Natural killer cell (primary cell): Measurements from ENCODE around the gene ZBTB7A. TPM values are rescaled to one million over a fixed set of nuclear protein-coding genes. Genes with fewer than 3 reads are reported as not detected.
A peak's percentile ranks its signal among the peaks of the same experiment; 100 is the strongest.

Experiments
- ATAC-seq, 3 donors: fragments of 150-1000 bp in 2 of 3; fragments of 200-7000 bp in 1 of 3; cut with Tn5 transposase; 1 replicate in 1 of 3; 2 replicates in 2 of 3; pipeline ENCODE4 v1.10.0; 2021; ENCODE audit warnings: mild to moderate bottlenecking in 2 of 3, moderate library complexity in 2 of 3
- DNase-seq, 2 donors: peaks; one replicate each; pipeline versions ENCODE4 v3.0.0 to v3.0.0-alpha.2; 2013 to 2021; ENCODE audit warnings: mixed read lengths in 1 of 2
- H3K27ac ChIP-seq: one replicate; pipeline ENCODE4 v1.5.1; 2013; ENCODE audit warnings: mild to moderate bottlenecking, low read length
- H3K27me3 ChIP-seq: one replicate; pipeline ENCODE4 v1.6.1; 2013; ENCODE audit warnings: low read length; ENCODE audit not compliant: control insufficient read depth, insufficient read depth
- H3K36me3 ChIP-seq: one replicate; pipeline ENCODE4 v1.6.1; 2013; ENCODE audit warnings: low read length; ENCODE audit not compliant: control insufficient read depth, insufficient read depth
- H3K4me1 ChIP-seq: one replicate; pipeline ENCODE4 v1.6.1; 2013; ENCODE audit warnings: low read length; ENCODE audit not compliant: control insufficient read depth, insufficient read depth
- H3K4me3 ChIP-seq: one replicate; pipeline ENCODE4 v1.5.1; 2013; ENCODE audit warnings: low read length
- H3K9me3 ChIP-seq: one replicate; pipeline ENCODE4 v1.6.1; 2013; ENCODE audit warnings: low read length; ENCODE audit not compliant: control insufficient read depth, insufficient read depth
- H3K27ac Mint-ChIP-seq, 2 donors: one replicate each; pipeline ENCODE4 v1.8.0; 2022; ENCODE audit warnings: mild to moderate bottlenecking in 2 of 2, mixed read lengths in 2 of 2, moderate library complexity in 1 of 2
- H3K27me3 Mint-ChIP-seq, 2 donors: one replicate each; pipeline ENCODE4 v1.8.0; 2022; ENCODE audit warnings: low read depth in 2 of 2, mixed read lengths in 2 of 2
- H3K36me3 Mint-ChIP-seq: one replicate; pipeline ENCODE4 v1.8.0; 2022; ENCODE audit warnings: mixed read lengths
- H3K4me1 Mint-ChIP-seq, 2 donors: one replicate each; pipeline ENCODE4 v1.8.0; 2022; ENCODE audit warnings: mixed read lengths in 2 of 2
- H3K4me3 Mint-ChIP-seq: one replicate; pipeline ENCODE4 v1.8.0; 2022; ENCODE audit warnings: mild to moderate bottlenecking, moderate library complexity, mixed read lengths
- H3K9me3 Mint-ChIP-seq, 2 donors: one replicate each; pipeline ENCODE4 v1.8.0; 2022; ENCODE audit warnings: mixed read lengths in 2 of 2
- CTCF ChIP-seq: fragments of 200-600 bp; IDR thresholded peaks from one replicate; pipeline ENCODE4 v1.8.0; 2022; ENCODE audit warnings: antibody characterized with exemption
- WGBS: methylation state at CpG from one replicate; pipeline ENCODE4 v1.1.7; 2013; ENCODE audit warnings: missing lambda C conversion rate; ENCODE audit not compliant: insufficient coverage; 5-methylcytosine and 5-hydroxymethylcytosine counted together
- intact Hi-C: fragments of 100-400 bp; cut with micrococcal nuclease; formaldehyde crosslinking; loops from one replicate; pipeline ENCODE4 v1.14.2; 2022
- total RNA-seq, 4 donors: library from RNA; stranded (reverse); fragments of 120-200 nt in 1 of 4; gene quantifications; one replicate each; pipeline versions ENCODE4 v1.2.3 to v1.2.4, GENCODE V29; 2013 to 2022

ZBTB7A gene
- total RNA-seq, 3 donors from 2014 or later (not counting 1 experiment from before 2014, with no cell fraction given), result 81.6 to 97.7 (median 82.9) TPM

GRCh38 chr19:4088975-4089374, 22.3 kb upstream of the ZBTB7A start:
- Histone ChIP-seq H3K36me3 (peaks cover 5% of the 10 kb centered on the region), H3K4me1 (peaks cover 65% of the 10 kb centered on the region), H3K27me3 (no peaks in the 10 kb centered on the region), H3K27ac (peak overlapping the region; percentile 90), H3K4me3 (peak overlapping the region; percentile 28), H3K9me3 (no peaks in the 10 kb centered on the region)
- no peak for TF ChIP-seq CTCF
- Mint-ChIP-seq H3K27ac (peak overlapping the region; percentile 92 to 97), H3K36me3 (no peaks in the 10 kb centered on the region), H3K27me3 (no peaks in the 10 kb centered on the region), H3K9me3 (no peaks in the 10 kb centered on the region), H3K4me3 (peak overlapping the region; percentile 88), H3K4me1 (peaks cover 39 to 55% of the 10 kb centered on the region in 2 donors)
- ATAC-seq, result peak; percentile 67 to 84 (median 73)
- intact Hi-C loops, result loop anchor here (1.0 kb wide), 2 partner anchors 15 to 20 kb away; no protein-coding TSS in a partner anchor
- WGBS, result 14% methylated on average over 2 of the region's 2 CpGs
- DNase-seq, result peak in 1 of 2 donors; percentile 86

GRCh38 chr19:4087787-4088679, 21.3 kb upstream of the ZBTB7A start:
- H3K4me1 ChIP-seq, result peaks cover 74% of the 10 kb centered on the region
- Mint-ChIP-seq H3K4me3 (peak overlapping the region; percentile 88), H3K27ac (peak overlapping the region; percentile 92 to 97), H3K4me1 (peaks cover 39 to 55% of the 10 kb centered on the region in 2 donors), H3K9me3 (no peaks in the 10 kb centered on the region), H3K36me3 (no peaks in the 10 kb centered on the region), H3K27me3 (no peaks in the 10 kb centered on the region)
- H3K4me3 ChIP-seq, result no peak overlapping the region
- H3K36me3 ChIP-seq, result no peaks in the 10 kb centered on the region
- no peaks in the 10 kb centered on the region for H3K27me3 ChIP-seq
- intact Hi-C loops, result no loop called here
- no peaks in the 10 kb centered on the region for H3K9me3 ChIP-seq
- DNase-seq (no peak), ATAC-seq (no peak)
- H3K27ac ChIP-seq, result peak overlapping the region; percentile 90
- WGBS, result 87% methylated on average over 30 of the region's 31 CpGs
- TF ChIP-seq CTCF, result no peak

- no peaks in the 10 kb centered on the region for H3K36me3 Mint-ChIP-seq
- peak overlapping the region; percentile 31 for H3K4me3 Mint-ChIP-seq
- Histone ChIP-seq H3K9me3 (no peaks in the 10 kb centered on the region), H3K4me1 (peaks cover 88% of the 10 kb centered on the region), H3K4me3 (no peak overlapping the region), H3K27ac (peak overlapping the region; percentile 33), H3K36me3 (no peaks in the 10 kb centered on the region), H3K27me3 (no peaks in the 10 kb centered on the region)
- ATAC-seq, result no peak
- peak overlapping the region; percentile 70 to 74 for H3K27ac Mint-ChIP-seq
- WGBS, result 75% methylated on average over 17 of the region's 17 CpGs
- intact Hi-C loops, result no loop called here
- no peak for DNase-seq
- H3K27me3 Mint-ChIP-seq, result no peaks in the 10 kb centered on the region
- no peaks in the 10 kb centered on the region for H3K9me3 Mint-ChIP-seq
- no peak for TF ChIP-seq CTCF
- peaks cover 39 to 55% of the 10 kb centered on the region in 2 donors for H3K4me1 Mint-ChIP-seq
These were observed 19.7 kb upstream of the ZBTB7A start for GRCh38 chr19:4086411-4086867.
